CD14-positive monocyte (primary cell): ENCODE measurements around the gene ADAMTS20. TPM values are rescaled to one million over a fixed set of nuclear protein-coding genes. Genes with fewer than 3 reads are reported as not detected.
"Not testable (repeated sequence)": the region's sequence is repeated elsewhere in the genome, so short reads cannot be mapped to it uniquely, and the experiment has no call there.

Experiments
- DNase-seq, 3 donors: peaks; one replicate each; pipeline ENCODE4 v3.0.0-alpha.2; 2011 to 2022
- H2AFZ ChIP-seq: 2 replicates; pipeline ENCODE4 v1.6.0; 2012; ENCODE audit warnings: mild to moderate bottlenecking, low read depth, low read length, inconsistent platforms; ENCODE audit not compliant: insufficient read depth, poor library complexity, severe bottlenecking
- H3K27ac ChIP-seq, 2 donors: 1 replicate in 1 of 2; 2 replicates in 1 of 2; pipeline ENCODE4 v1.5.1; 2012 to 2013; ENCODE audit warnings: low read length in 2 of 2, control low read depth in 1 of 2, inconsistent platforms in 1 of 2, low read depth in 1 of 2, mild to moderate bottlenecking in 1 of 2
- H3K27me3 ChIP-seq, 2 donors: one replicate each; pipeline versions ENCODE4 v1.6.0 to v1.6.1; 2011 to 2013; ENCODE audit warnings: low read length in 2 of 2; ENCODE audit not compliant: control insufficient read depth in 2 of 2, insufficient read depth in 2 of 2
- H3K36me3 ChIP-seq, 2 donors: replicated peaks in 1 of 2; 1 replicate in 1 of 2; 2 replicates in 1 of 2; pipeline versions ENCODE4 v1.5.1 to v1.6.1; 2012 to 2013; ENCODE audit warnings: low read length in 2 of 2, control low read depth in 1 of 2, inconsistent platforms in 1 of 2, mild to moderate bottlenecking in 1 of 2; ENCODE audit not compliant: insufficient read depth in 2 of 2, control insufficient read depth in 1 of 2
- H3K4me1 ChIP-seq, 2 donors: 1 replicate in 1 of 2; 2 replicates in 1 of 2; pipeline versions ENCODE4 v1.5.1 to v1.6.1; 2012 to 2013; ENCODE audit warnings: low read length in 2 of 2, control low read depth in 1 of 2, inconsistent platforms in 1 of 2, mild to moderate bottlenecking in 1 of 2, moderate library complexity in 1 of 2; ENCODE audit not compliant: insufficient read depth in 2 of 2, control insufficient read depth in 1 of 2
- H3K4me2 ChIP-seq: replicated peaks from 2 replicates; pipeline ENCODE3; 2012; ENCODE audit warnings: low read length, moderate library complexity, mild to moderate bottlenecking; ENCODE audit not compliant: poor library complexity, severe bottlenecking; ENCODE audit errors: extremely low read depth
- H3K4me3 ChIP-seq, 3 experiments: fragments of 200-600 bp in 1 of 3; sonication (generic) in 1 of 3; replicated peaks in 1 of 3; 1 replicate in 2 of 3; 2 replicates in 1 of 3; pipeline ENCODE4 v1.5.1; 2011 to 2013; ENCODE audit warnings: low read length in 3 of 3, mild to moderate bottlenecking in 3 of 3, control low read depth in 2 of 3, low read depth in 2 of 3, inconsistent platforms in 1 of 3, moderate library complexity in 1 of 3
- H3K79me2 ChIP-seq: 2 replicates; pipeline ENCODE4 v1.6.0; 2012; ENCODE audit warnings: mild to moderate bottlenecking, control low read depth, inconsistent platforms, low read length, moderate library complexity; ENCODE audit not compliant: insufficient read depth
- H3K9ac ChIP-seq: 2 replicates; pipeline ENCODE4 v1.6.0; 2017; ENCODE audit warnings: low read length, mild to moderate bottlenecking; ENCODE audit not compliant: insufficient read depth, poor library complexity, severe bottlenecking
- H3K9me3 ChIP-seq, 2 donors: replicated peaks in 1 of 2; 1 replicate in 1 of 2; 2 replicates in 1 of 2; pipeline versions ENCODE4 v1.5.1 to v1.6.1; 2012 to 2013; ENCODE audit warnings: low read length in 2 of 2, control low read depth in 1 of 2; ENCODE audit not compliant: control insufficient read depth in 1 of 2, insufficient read depth in 1 of 2
- H4K20me1 ChIP-seq: 2 replicates; pipeline ENCODE4 v1.6.0; 2012; ENCODE audit warnings: mild to moderate bottlenecking, low read length, control low read depth, moderate library complexity; ENCODE audit not compliant: insufficient read depth
- H3K27ac Mint-ChIP-seq, 7 donors: one replicate each; pipeline ENCODE4 v1.8.0; 2020; ENCODE audit warnings: mild to moderate bottlenecking in 7 of 7, mixed read lengths in 7 of 7, moderate library complexity in 6 of 7, inconsistent platforms in 2 of 7
- H3K27me3 Mint-ChIP-seq, 3 donors: one replicate each; pipeline ENCODE4 v1.8.0; 2021 to 2022; ENCODE audit warnings: low read depth in 3 of 3, mild to moderate bottlenecking in 3 of 3, mixed read lengths in 3 of 3, moderate library complexity in 3 of 3, inconsistent platforms in 1 of 3
- H3K36me3 Mint-ChIP-seq, 2 donors: one replicate each; pipeline ENCODE4 v1.8.0; 2020; ENCODE audit warnings: mixed read lengths in 2 of 2, inconsistent platforms in 1 of 2, mild to moderate bottlenecking in 1 of 2
- H3K4me1 Mint-ChIP-seq: one replicate; pipeline ENCODE4 v1.8.0; 2020; ENCODE audit warnings: mild to moderate bottlenecking, mixed read lengths
- H3K4me3 Mint-ChIP-seq, 2 donors: one replicate each; pipeline ENCODE4 v1.8.0; 2020; ENCODE audit warnings: mild to moderate bottlenecking in 2 of 2, mixed read lengths in 2 of 2, moderate library complexity in 1 of 2
- H3K9me3 Mint-ChIP-seq, 7 donors: one replicate each; pipeline ENCODE4 v1.8.0; 2020 to 2022; ENCODE audit warnings: mixed read lengths in 7 of 7, mild to moderate bottlenecking in 6 of 7, moderate library complexity in 6 of 7, inconsistent platforms in 2 of 7
- WGBS: methylation state at CpG from one replicate; pipeline ENCODE4 v1.1.5; 2013; ENCODE audit warnings: missing lambda C conversion rate; ENCODE audit not compliant: insufficient coverage; 5-methylcytosine and 5-hydroxymethylcytosine counted together
- intact Hi-C, 2 donors: fragments of 100-400 bp; cut with micrococcal nuclease; formaldehyde crosslinking; loops; one replicate each; pipeline versions ENCODE4 v1.15.0 to v1.15.1; 2023
- polyA plus RNA-seq, 3 donors: library from polyadenylated mRNA; depleted of rRNA in 1 of 3; unstranded in 2 of 3; stranded (reverse) in 1 of 3; fragments of 300-500 nt in 2 of 3; fragments of >200 nt in 1 of 3; fragmentation: Illumina TruSeq in 2 of 3; gene quantifications; 1 replicate in 2 of 3; 2 replicates in 1 of 3; pipeline ENCODE4 v1.2.3, GENCODE V29; 2012 to 2021
- TF ChIP-seq, protein P1 (sequence below): fragments of 200-600 bp; IDR thresholded peaks from one replicate; pipeline ENCODE4 v1.8.0; 2022; ENCODE audit warnings: antibody characterized with exemption, mild to moderate bottlenecking

The ADAMTS20 gene
- polyA plus RNA-seq, 3 donors = not detected

- Histone ChIP-seq H3K4me1 (no peaks in the 10 kb centered on the region), H3K4me3 (no peak overlapping the region), H4K20me1 (no peaks in the 10 kb centered on the region), H3K4me2 (no peak overlapping the region), H3K79me2 (no peaks in the 10 kb centered on the region), H2AFZ (no peak overlapping the region), H3K27ac (no peak overlapping the region), H3K36me3 (no peaks in the 10 kb centered on the region), H3K9ac (no peak overlapping the region), H3K27me3 (no peaks in the 10 kb centered on the region), H3K9me3 (no peaks in the 10 kb centered on the region)
- DNase-seq = no peak
- Mint-ChIP-seq H3K27ac (no peak overlapping the region), H3K4me3 (no peak overlapping the region), H3K27me3 (no peaks in the 10 kb centered on the region), H3K4me1 (no peaks in the 10 kb centered on the region), H3K36me3 (no peaks in the 10 kb centered on the region), H3K9me3 (peaks cover 0 to 5% (median 3%) of the 10 kb centered on the region in 7 donors)
- no CpG with 5 or more reads among the region's 2 CpGs for WGBS
- TF ChIP-seq, protein P1, sequence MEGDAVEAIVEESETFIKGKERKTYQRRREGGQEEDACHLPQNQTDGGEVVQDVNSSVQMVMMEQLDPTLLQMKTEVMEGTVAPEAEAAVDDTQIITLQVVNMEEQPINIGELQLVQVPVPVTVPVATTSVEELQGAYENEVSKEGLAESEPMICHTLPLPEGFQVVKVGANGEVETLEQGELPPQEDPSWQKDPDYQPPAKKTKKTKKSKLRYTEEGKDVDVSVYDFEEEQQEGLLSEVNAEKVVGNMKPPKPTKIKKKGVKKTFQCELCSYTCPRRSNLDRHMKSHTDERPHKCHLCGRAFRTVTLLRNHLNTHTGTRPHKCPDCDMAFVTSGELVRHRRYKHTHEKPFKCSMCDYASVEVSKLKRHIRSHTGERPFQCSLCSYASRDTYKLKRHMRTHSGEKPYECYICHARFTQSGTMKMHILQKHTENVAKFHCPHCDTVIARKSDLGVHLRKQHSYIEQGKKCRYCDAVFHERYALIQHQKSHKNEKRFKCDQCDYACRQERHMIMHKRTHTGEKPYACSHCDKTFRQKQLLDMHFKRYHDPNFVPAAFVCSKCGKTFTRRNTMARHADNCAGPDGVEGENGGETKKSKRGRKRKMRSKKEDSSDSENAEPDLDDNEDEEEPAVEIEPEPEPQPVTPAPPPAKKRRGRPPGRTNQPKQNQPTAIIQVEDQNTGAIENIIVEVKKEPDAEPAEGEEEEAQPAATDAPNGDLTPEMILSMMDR = no peak
- intact Hi-C loops = no loop called here
These were observed 188.9 kb downstream of the ADAMTS20 start for GRCh38 chr12:43362910-43363694.

GRCh38 chr12:43361031-43361710, 190.8 kb downstream of the ADAMTS20 start:
- 97% methylated on average over 4 of the region's 6 CpGs for WGBS
- Mint-ChIP-seq H3K4me1 (no peaks in the 10 kb centered on the region), H3K4me3 (no peak overlapping the region), H3K27me3 (no peaks in the 10 kb centered on the region), H3K9me3 (peaks cover 0 to 5% (median 4%) of the 10 kb centered on the region in 7 donors), H3K27ac (no peak overlapping the region), H3K36me3 (no peaks in the 10 kb centered on the region)
- TF ChIP-seq, protein P1 = no peak
- DNase-seq = no peak
- Histone ChIP-seq H3K9me3 (no peaks in the 10 kb centered on the region), H2AFZ (no peak overlapping the region), H3K4me2 (no peak overlapping the region), H3K27ac (no peak overlapping the region), H3K9ac (no peak overlapping the region), H4K20me1 (no peaks in the 10 kb centered on the region), H3K79me2 (no peaks in the 10 kb centered on the region), H3K4me3 (no peak overlapping the region), H3K27me3 (no peaks in the 10 kb centered on the region), H3K36me3 (no peaks in the 10 kb centered on the region), H3K4me1 (no peaks in the 10 kb centered on the region)
- intact Hi-C loops = no loop called here

- H3K4me3 Mint-ChIP-seq, H3K27ac ChIP-seq, H3K79me2 ChIP-seq, H3K27ac Mint-ChIP-seq, H3K4me3 ChIP-seq, intact Hi-C loops, H3K36me3 ChIP-seq, DNase-seq, H4K20me1 ChIP-seq, H3K9me3 Mint-ChIP-seq, H3K27me3 ChIP-seq, H2AFZ ChIP-seq, H3K4me2 ChIP-seq, H3K4me1 ChIP-seq, H3K4me1 Mint-ChIP-seq, H3K9me3 ChIP-seq, H3K27me3 Mint-ChIP-seq, H3K36me3 Mint-ChIP-seq, H3K9ac ChIP-seq: not testable (repeated sequence)
- WGBS = 85% methylated on average over 4 of the region's 10 CpGs
These were observed 192.0 kb downstream of the ADAMTS20 start for GRCh38 chr12:43360001-43360400.
